Fibroblast of lung (primary cell): ENCODE data around the gene RABEP1. TPM values are rescaled to one million over a fixed set of nuclear protein-coding genes. Genes with fewer than 3 reads are reported as not detected.

Experiments used
- DNase-seq, 2 donors: peaks; one replicate each; pipeline versions ENCODE4 v3.0.0 to v3.0.0-alpha.2; 2010; ENCODE audit warnings: low read depth in 2 of 2
- H2AFZ ChIP-seq: 2 replicates; pipeline ENCODE4 v1.5.1; 2012; ENCODE audit warnings: low read length, control low read depth, inconsistent platforms
- H3K27ac ChIP-seq: 2 replicates; pipeline ENCODE4 v1.5.1; 2011; ENCODE audit warnings: low read length, control low read depth; ENCODE audit not compliant: insufficient read depth
- H3K27me3 ChIP-seq: 2 replicates; pipeline ENCODE4 v1.5.1; 2011; ENCODE audit warnings: mild to moderate bottlenecking, low read length; ENCODE audit not compliant: control insufficient read depth, insufficient read depth
- H3K36me3 ChIP-seq: 2 replicates; pipeline ENCODE4 v1.5.1; 2011; ENCODE audit warnings: low read length; ENCODE audit not compliant: control insufficient read depth, insufficient read depth
- H3K4me1 ChIP-seq: 2 replicates; pipeline ENCODE4 v1.5.1; 2011; ENCODE audit warnings: low read length; ENCODE audit not compliant: control insufficient read depth, insufficient read depth; ENCODE audit errors: extremely low read depth
- H3K4me2 ChIP-seq: 2 replicates; pipeline ENCODE4 v1.5.1; 2011; ENCODE audit warnings: low read length, control low read depth; ENCODE audit not compliant: insufficient read depth; ENCODE audit errors: extremely low read depth
- H3K4me3 ChIP-seq, 4 experiments: fragments of 200-600 bp in 1 of 4; sonication (generic) in 1 of 4; replicated peaks in 1 of 4; 2 replicates each; pipeline ENCODE4 v1.5.1; 2011 to 2016; ENCODE audit warnings: low read length in 4 of 4, low read depth in 3 of 4, mild to moderate bottlenecking in 3 of 4, control low read depth in 2 of 4, inconsistent platforms in 1 of 4, mixed read lengths in 1 of 4; ENCODE audit not compliant: insufficient read depth in 1 of 4; ENCODE audit errors: control extremely low read depth in 1 of 4
- H3K79me2 ChIP-seq: 2 replicates; pipeline ENCODE4 v1.5.1; 2012; ENCODE audit warnings: mild to moderate bottlenecking, low read length, inconsistent platforms; ENCODE audit not compliant: control insufficient read depth, insufficient read depth
- H3K9ac ChIP-seq: 2 replicates; pipeline ENCODE4 v1.5.1; 2011; ENCODE audit warnings: mild to moderate bottlenecking, low read length, control low read depth; ENCODE audit not compliant: insufficient read depth
- H3K9me3 ChIP-seq: 2 replicates; pipeline ENCODE4 v1.5.1; 2012; ENCODE audit warnings: low read depth, low read length; ENCODE audit not compliant: control insufficient read depth, insufficient read depth
- H4K20me1 ChIP-seq: 2 replicates; pipeline ENCODE4 v1.5.1; 2011; ENCODE audit warnings: low read length; ENCODE audit not compliant: control insufficient read depth, insufficient read depth; ENCODE audit errors: extremely low read depth
- EZH2 ChIP-seq: IDR thresholded peaks from 2 replicates; pipeline ENCODE4 v1.5.1; 2012; ENCODE audit warnings: low read length, control low read depth, mild to moderate bottlenecking; ENCODE audit errors: missing control alignments
- polyA plus RNA-seq, 2 donors: library from polyadenylated mRNA; depleted of rRNA in 1 of 2; stranded (reverse) in 1 of 2; unstranded in 1 of 2; fragments of >200 nt; gene quantifications; 2 replicates each; pipeline ENCODE4 v1.2.1, GENCODE V29; 2011 to 2012; ENCODE audit warnings: missing spikeins in 1 of 2
- total RNA-seq: library from RNA; depleted of rRNA; stranded (reverse); fragments of >200 nt; gene quantifications from 2 replicates; pipeline ENCODE4 v1.2.1, GENCODE V29; 2014
- TF ChIP-seq, protein P1 (sequence below), 2 donors: IDR thresholded peaks in 1 of 2; conservative IDR thresholded peaks in 1 of 2; 1 replicate in 1 of 2; 2 replicates in 1 of 2; pipeline ENCODE4 v1.5.1; 2011 to 2012; ENCODE audit warnings: low read length in 2 of 2, control low read depth in 1 of 2, inconsistent platforms in 1 of 2, low read depth in 1 of 2, mild to moderate bottlenecking in 1 of 2

RABEP1 gene
- total and polyA plus RNA-seq, 2 donors (not counting 1 experiment from before 2014, with no cell fraction given), result 46.3 to 64.4 TPM

DNA sequence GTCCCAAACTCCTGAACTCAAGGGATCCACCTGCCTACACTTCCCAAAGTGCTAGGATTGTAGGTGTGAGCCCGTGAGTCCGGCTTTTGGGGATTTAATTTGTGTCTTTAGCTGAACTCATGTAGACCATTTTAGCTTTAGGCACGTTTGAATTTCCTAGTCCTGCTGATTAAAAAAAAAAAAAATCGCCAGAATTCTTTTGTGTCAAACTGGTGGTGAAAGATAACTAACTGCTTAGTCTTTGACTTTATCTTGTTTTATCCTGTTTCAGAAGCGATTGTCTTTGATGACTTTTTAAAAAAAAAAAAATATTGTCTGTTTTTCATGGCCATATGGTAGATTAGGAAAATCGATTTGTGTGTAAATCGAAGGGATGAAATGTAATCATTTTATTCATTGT lies 2.6 kb downstream of the RABEP1 start:
- Histone ChIP-seq H3K4me2 (no peak overlapping the region), H3K79me2 (peaks cover 53% of the 10 kb centered on the region), H3K9me3 (no peaks in the 10 kb centered on the region), H3K27me3 (no peaks in the 10 kb centered on the region), H3K4me1 (peaks cover 2% of the 10 kb centered on the region), H3K36me3 (no peaks in the 10 kb centered on the region), H3K27ac (no peak overlapping the region), H2AFZ (no peak overlapping the region), H3K4me3 (no peak overlapping the region), H3K9ac (no peak overlapping the region), H4K20me1 (no peaks in the 10 kb centered on the region)
- TF ChIP-seq, protein P1, sequence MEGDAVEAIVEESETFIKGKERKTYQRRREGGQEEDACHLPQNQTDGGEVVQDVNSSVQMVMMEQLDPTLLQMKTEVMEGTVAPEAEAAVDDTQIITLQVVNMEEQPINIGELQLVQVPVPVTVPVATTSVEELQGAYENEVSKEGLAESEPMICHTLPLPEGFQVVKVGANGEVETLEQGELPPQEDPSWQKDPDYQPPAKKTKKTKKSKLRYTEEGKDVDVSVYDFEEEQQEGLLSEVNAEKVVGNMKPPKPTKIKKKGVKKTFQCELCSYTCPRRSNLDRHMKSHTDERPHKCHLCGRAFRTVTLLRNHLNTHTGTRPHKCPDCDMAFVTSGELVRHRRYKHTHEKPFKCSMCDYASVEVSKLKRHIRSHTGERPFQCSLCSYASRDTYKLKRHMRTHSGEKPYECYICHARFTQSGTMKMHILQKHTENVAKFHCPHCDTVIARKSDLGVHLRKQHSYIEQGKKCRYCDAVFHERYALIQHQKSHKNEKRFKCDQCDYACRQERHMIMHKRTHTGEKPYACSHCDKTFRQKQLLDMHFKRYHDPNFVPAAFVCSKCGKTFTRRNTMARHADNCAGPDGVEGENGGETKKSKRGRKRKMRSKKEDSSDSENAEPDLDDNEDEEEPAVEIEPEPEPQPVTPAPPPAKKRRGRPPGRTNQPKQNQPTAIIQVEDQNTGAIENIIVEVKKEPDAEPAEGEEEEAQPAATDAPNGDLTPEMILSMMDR (conservative IDR thresholded peaks at IDR 0.05 in 1 of 2, IDR thresholded peaks at IDR 0.05 in 1 of 2; ENCODE audit: low read depth in 1 of 2, low read length in 2 of 2), result no peak
- TF ChIP-seq EZH2, result no peak
- DNase-seq, result no peak

DNA sequence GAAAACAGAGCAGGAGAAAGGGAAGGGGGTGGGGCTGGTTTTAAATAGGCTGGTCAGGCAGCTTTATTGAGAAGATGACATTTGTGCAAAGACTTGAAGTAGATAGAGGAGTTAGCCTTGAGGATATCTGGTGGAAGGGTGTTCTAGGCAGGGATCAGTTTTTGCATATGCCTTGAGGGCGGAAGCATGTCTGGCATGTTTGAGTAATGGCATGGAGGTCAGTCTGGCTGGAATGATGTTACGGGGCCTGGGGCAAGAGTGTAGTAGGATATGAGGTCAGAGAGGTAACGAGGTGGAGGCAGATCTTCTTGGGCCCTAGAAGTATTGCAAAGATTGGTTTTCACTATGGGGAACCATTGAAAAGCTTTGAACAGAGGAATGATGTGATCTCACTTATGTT lies 4.8 kb downstream of the RABEP1 start:
- Histone ChIP-seq H3K4me1 (peaks cover 2% of the 10 kb centered on the region), H3K36me3 (no peaks in the 10 kb centered on the region), H3K27ac (no peak overlapping the region), H3K27me3 (no peaks in the 10 kb centered on the region), H4K20me1 (no peaks in the 10 kb centered on the region), H3K4me3 (no peak overlapping the region), H3K79me2 (peaks cover 63% of the 10 kb centered on the region), H3K9me3 (no peaks in the 10 kb centered on the region), H3K9ac (no peak overlapping the region), H3K4me2 (no peak overlapping the region), H2AFZ (no peak overlapping the region)
- TF ChIP-seq, protein P1 (conservative IDR thresholded peaks at IDR 0.05 in 1 of 2, IDR thresholded peaks at IDR 0.05 in 1 of 2; ENCODE audit: low read depth in 1 of 2, low read length in 2 of 2), result no peak
- no peak for TF ChIP-seq EZH2
- no peak for DNase-seq

- Histone ChIP-seq H4K20me1 (peaks cover 2% of the 10 kb centered on the region), H3K4me1 (no peaks in the 10 kb centered on the region), H3K36me3 (no peaks in the 10 kb centered on the region), H3K9ac (no peak overlapping the region), H3K4me3 (no peak overlapping the region), H3K27ac (no peak overlapping the region), H3K27me3 (no peaks in the 10 kb centered on the region), H3K79me2 (peaks cover 52% of the 10 kb centered on the region), H3K4me2 (no peak overlapping the region), H3K9me3 (no peaks in the 10 kb centered on the region), H2AFZ (no peak overlapping the region)
- no peak for TF ChIP-seq EZH2
- TF ChIP-seq, protein P1 (conservative IDR thresholded peaks at IDR 0.05 in 1 of 2, IDR thresholded peaks at IDR 0.05 in 1 of 2; ENCODE audit: low read depth in 1 of 2, low read length in 2 of 2), result no peak
- peak in 1 of 2 donors; percentile 43 for DNase-seq
Observed at GRCh38 chr17:5291683-5292350, 9.7 kb downstream of the RABEP1 start.
